ENCODE measurements around the gene ZNF324B. TPM values are rescaled to one million over a fixed set of nuclear protein-coding genes. Genes with fewer than 3 reads are reported as not detected.
"Not testable (repeated sequence)": the region's sequence is repeated elsewhere in the genome, so short reads cannot be mapped to it uniquely, and the experiment has no call there.

Gene ZNF324B
- total and polyA plus RNA-seq, 2 donors = 3.1 to 4.6 TPM

DNA sequence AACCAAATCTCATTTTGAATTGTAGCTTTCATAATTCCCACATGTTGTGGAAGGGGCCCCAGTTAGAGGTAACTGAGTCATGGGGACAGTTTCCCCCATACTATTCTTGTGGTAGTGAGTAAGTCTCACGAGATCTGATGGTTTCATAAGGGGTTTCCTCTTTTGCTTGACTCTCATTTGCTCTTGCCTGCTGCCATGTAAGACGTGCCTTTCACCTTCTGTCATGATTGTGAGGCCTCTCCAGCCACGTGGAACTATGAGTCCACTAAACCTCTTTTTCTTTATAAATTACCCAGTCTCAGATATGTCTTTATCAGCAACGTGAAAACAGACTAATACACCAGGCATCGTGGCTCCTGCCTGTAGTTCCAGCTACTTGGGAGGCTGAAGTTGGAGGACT, 1.4 kb upstream of the ZNF324B start:
- DNase-seq (ENCODE audit: low read depth in 6 of 9, low spot score in 9 of 9); H3K27me3 ChIP-seq (ENCODE audit: control insufficient read depth in 2 of 2, insufficient read depth in 1 of 2, low read length in 1 of 2); H3K27ac ChIP-seq (ENCODE audit: low read depth in 1 of 2, low read length in 1 of 2); H3K4me3 ChIP-seq (ENCODE audit: low read length in 2 of 2); H3K4me1 ChIP-seq (ENCODE audit: control insufficient read depth in 2 of 2, insufficient read depth in 2 of 2, low read length in 2 of 2): not testable (repeated sequence)
- WGBS = 63% methylated on average over 5 of the region's 5 CpGs
- H3K9me3 ChIP-seq (ENCODE audit: control insufficient read depth in 2 of 2, insufficient read depth in 1 of 2, low read length in 1 of 2) = peaks cover 4 to 12% of the 10 kb centered on the region in 2 donors
- peaks cover 4 to 15% of the 10 kb centered on the region in 2 donors for H3K36me3 ChIP-seq (ENCODE audit: control insufficient read depth in 2 of 2, insufficient read depth in 2 of 2, low read length in 1 of 2)

DNA sequence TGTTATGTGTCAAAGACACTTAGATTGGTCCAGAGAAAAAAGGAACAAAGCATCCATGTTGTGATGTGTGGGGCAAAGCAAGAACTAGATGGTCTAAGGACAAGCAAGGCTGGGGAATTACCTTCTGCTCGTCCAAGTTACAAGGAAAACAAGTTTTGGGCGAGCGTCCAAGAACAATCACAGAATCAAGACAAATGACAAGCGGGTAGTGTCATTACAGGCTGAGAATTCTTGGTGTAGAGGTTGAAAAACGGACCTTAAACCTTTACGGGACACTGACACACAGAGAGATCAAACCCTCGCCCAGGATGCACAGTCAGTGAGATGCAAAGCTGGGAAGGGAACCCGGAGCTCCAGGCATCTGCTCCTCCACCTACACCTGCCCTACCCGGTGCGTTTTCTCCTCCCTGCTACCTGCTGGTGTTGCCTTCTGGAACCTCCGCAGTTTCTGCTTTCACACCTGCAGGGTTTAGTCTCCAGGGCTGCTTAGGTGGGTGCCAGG, 515 bp upstream of the ZNF324B start:
- peak overlapping the region in 1 of 2 donors; percentile 57 for H3K27ac ChIP-seq (ENCODE audit: low read depth in 1 of 2, low read length in 1 of 2)
- DNase-seq (ENCODE audit: low read depth in 6 of 9, low spot score in 9 of 9) = peak in 1 of 9 donors; percentile 26
- peaks cover 4 to 22% of the 10 kb centered on the region in 2 donors for H3K36me3 ChIP-seq (ENCODE audit: control insufficient read depth in 2 of 2, insufficient read depth in 2 of 2, low read length in 1 of 2)
- peaks cover 4 to 12% of the 10 kb centered on the region in 2 donors for H3K9me3 ChIP-seq (ENCODE audit: control insufficient read depth in 2 of 2, insufficient read depth in 1 of 2, low read length in 1 of 2)
- H3K27me3 ChIP-seq (ENCODE audit: control insufficient read depth in 2 of 2, insufficient read depth in 1 of 2, low read length in 1 of 2) = peaks cover 5 to 6% of the 10 kb centered on the region in 2 donors
- peaks cover 0 to 6% of the 10 kb centered on the region in 2 donors for H3K4me1 ChIP-seq (ENCODE audit: control insufficient read depth in 2 of 2, insufficient read depth in 2 of 2, low read length in 2 of 2)
- WGBS = 14% methylated on average over 11 of the region's 11 CpGs
- H3K4me3 ChIP-seq (ENCODE audit: low read length in 2 of 2) = peak overlapping the region; percentile 53 to 92

DNA sequence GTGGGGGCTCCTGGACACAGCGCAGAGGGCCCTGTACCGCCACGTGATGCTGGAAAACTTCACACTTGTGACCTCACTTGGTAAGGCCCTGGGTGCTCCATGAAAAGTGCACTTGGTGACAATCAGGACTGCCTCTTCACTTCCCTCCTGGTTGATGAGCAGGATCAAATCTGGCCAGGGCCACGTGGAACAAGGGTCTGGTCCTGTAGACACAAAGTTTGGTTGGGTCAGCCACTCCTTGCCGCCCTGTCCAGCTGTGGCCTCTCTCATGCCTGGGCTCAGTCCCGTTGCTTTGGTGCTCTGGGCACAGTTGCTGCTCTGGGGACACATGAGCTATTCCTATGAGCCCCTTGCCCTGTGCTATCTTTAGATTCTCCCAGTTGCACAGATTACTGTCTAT, 2.3 kb downstream of the ZNF324B start:
- H3K9me3 ChIP-seq (ENCODE audit: control insufficient read depth in 2 of 2, insufficient read depth in 1 of 2, low read length in 1 of 2) = peaks cover 4 to 7% of the 10 kb centered on the region in 2 donors
- no peak overlapping the region for H3K4me3 ChIP-seq (ENCODE audit: low read length in 2 of 2)
- H3K27ac ChIP-seq (ENCODE audit: low read depth in 1 of 2, low read length in 1 of 2) = no peak overlapping the region
- H3K27me3 ChIP-seq (ENCODE audit: control insufficient read depth in 2 of 2, insufficient read depth in 1 of 2, low read length in 1 of 2) = peaks cover 5 to 6% of the 10 kb centered on the region in 2 donors
- H3K36me3 ChIP-seq (ENCODE audit: control insufficient read depth in 2 of 2, insufficient read depth in 2 of 2, low read length in 1 of 2) = peaks cover 6 to 33% of the 10 kb centered on the region in 2 donors
- no peak for DNase-seq (ENCODE audit: low read depth in 6 of 9, low spot score in 9 of 9)
- 98% methylated on average over 6 of the region's 6 CpGs for WGBS
- peaks cover 0 to 6% of the 10 kb centered on the region in 2 donors for H3K4me1 ChIP-seq (ENCODE audit: control insufficient read depth in 2 of 2, insufficient read depth in 2 of 2, low read length in 2 of 2)

DNA sequence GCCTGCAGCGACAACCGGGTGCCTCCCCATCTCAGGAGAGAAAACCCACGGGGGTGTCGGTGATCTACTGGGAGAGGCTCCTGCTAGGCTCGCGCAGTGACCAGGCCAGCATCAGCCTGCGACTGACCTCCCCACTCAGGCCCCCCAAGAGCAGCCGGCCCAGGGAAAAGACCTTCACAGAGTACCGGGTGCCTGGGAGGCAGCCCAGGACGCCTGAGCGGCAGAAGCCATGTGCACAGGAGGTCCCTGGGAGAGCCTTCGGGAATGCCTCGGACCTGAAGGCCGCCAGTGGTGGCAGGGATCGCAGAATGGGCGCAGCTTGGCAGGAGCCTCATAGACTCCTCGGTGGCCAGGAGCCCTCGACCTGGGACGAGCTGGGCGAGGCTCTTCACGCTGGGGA, 3.9 kb downstream of the ZNF324B start:
- H3K4me3 ChIP-seq (ENCODE audit: low read length in 2 of 2) = no peak overlapping the region
- no peak overlapping the region for H3K27ac ChIP-seq (ENCODE audit: low read depth in 1 of 2, low read length in 1 of 2)
- peaks cover 0 to 6% of the 10 kb centered on the region in 2 donors for H3K4me1 ChIP-seq (ENCODE audit: control insufficient read depth in 2 of 2, insufficient read depth in 2 of 2, low read length in 2 of 2)
- WGBS = 97% methylated on average over 20 of the region's 21 CpGs
- H3K36me3 ChIP-seq (ENCODE audit: control insufficient read depth in 2 of 2, insufficient read depth in 2 of 2, low read length in 1 of 2) = peaks cover 6 to 33% of the 10 kb centered on the region in 2 donors
- H3K9me3 ChIP-seq (ENCODE audit: control insufficient read depth in 2 of 2, insufficient read depth in 1 of 2, low read length in 1 of 2) = no peaks in the 10 kb centered on the region
- no peak for DNase-seq (ENCODE audit: low read depth in 6 of 9, low spot score in 9 of 9)
- peaks cover 5 to 6% of the 10 kb centered on the region in 2 donors for H3K27me3 ChIP-seq (ENCODE audit: control insufficient read depth in 2 of 2, insufficient read depth in 1 of 2, low read length in 1 of 2)

DNA sequence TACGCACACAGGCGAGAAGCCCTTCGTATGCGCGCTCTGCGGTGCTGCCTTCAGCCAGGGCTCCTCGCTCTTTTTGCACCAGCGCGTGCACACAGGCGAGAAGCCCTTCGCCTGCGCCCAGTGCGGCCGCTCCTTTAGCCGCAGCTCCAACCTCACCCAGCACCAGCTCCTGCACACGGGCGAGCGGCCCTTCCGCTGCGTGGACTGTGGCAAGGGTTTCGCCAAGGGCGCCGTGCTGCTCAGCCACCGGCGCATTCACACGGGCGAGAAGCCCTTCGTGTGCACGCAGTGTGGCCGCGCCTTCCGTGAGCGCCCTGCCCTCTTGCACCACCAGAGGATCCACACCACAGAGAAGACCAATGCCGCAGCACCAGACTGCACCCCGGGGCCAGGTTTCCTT, 4.7 kb downstream of the ZNF324B start:
- Histone ChIP-seq H3K9me3 (ENCODE audit: control insufficient read depth in 2 of 2, insufficient read depth in 1 of 2, low read length in 1 of 2) (no peaks in the 10 kb centered on the region), H3K4me1 (ENCODE audit: control insufficient read depth in 2 of 2, insufficient read depth in 2 of 2, low read length in 2 of 2) (peaks cover 0 to 1% of the 10 kb centered on the region in 2 donors), H3K27me3 (ENCODE audit: control insufficient read depth in 2 of 2, insufficient read depth in 1 of 2, low read length in 1 of 2) (peaks cover under 1 to 2% of the 10 kb centered on the region in 2 donors), H3K4me3 (ENCODE audit: low read length in 2 of 2) (no peak overlapping the region), H3K27ac (ENCODE audit: low read depth in 1 of 2, low read length in 1 of 2) (no peak overlapping the region), H3K36me3 (ENCODE audit: control insufficient read depth in 2 of 2, insufficient read depth in 2 of 2, low read length in 1 of 2) (peaks cover 6 to 33% of the 10 kb centered on the region in 2 donors)
- no peak for DNase-seq (ENCODE audit: low read depth in 6 of 9, low spot score in 9 of 9)
- 97% methylated on average over 35 of the region's 35 CpGs for WGBS

DNA sequence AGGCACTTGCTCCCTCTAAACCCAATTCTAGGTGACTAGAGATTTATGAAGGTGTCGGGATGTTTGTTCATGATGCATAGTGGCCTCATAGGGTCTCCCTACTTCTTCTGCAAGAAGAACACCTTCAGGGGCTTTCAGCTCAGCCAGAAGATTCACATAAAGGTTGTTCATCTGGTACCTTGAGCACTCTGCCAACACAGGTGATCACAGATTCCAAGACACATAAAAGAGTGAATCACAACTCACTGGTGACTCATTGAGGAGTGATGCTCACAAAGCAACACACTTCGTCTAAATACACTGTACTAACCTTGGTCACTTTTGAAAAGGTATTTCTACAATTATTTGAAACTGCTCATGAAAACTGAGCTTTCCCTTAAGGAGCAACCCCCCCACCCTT, 8.6 kb downstream of the ZNF324B start:
- Histone ChIP-seq H3K27me3 (ENCODE audit: control insufficient read depth in 2 of 2, insufficient read depth in 1 of 2, low read length in 1 of 2) (no peaks in the 10 kb centered on the region), H3K4me3 (ENCODE audit: low read length in 2 of 2) (no peak overlapping the region), H3K9me3 (ENCODE audit: control insufficient read depth in 2 of 2, insufficient read depth in 1 of 2, low read length in 1 of 2) (no peaks in the 10 kb centered on the region), H3K36me3 (ENCODE audit: control insufficient read depth in 2 of 2, insufficient read depth in 2 of 2, low read length in 1 of 2) (peaks cover 2 to 17% of the 10 kb centered on the region in 2 donors), H3K27ac (ENCODE audit: low read depth in 1 of 2, low read length in 1 of 2) (no peak overlapping the region), H3K4me1 (ENCODE audit: control insufficient read depth in 2 of 2, insufficient read depth in 2 of 2, low read length in 2 of 2) (no peaks in the 10 kb centered on the region)
- WGBS = 97% methylated on average over 2 of the region's 2 CpGs
- DNase-seq (ENCODE audit: low read depth in 6 of 9, low spot score in 9 of 9) = no peak

DNA sequence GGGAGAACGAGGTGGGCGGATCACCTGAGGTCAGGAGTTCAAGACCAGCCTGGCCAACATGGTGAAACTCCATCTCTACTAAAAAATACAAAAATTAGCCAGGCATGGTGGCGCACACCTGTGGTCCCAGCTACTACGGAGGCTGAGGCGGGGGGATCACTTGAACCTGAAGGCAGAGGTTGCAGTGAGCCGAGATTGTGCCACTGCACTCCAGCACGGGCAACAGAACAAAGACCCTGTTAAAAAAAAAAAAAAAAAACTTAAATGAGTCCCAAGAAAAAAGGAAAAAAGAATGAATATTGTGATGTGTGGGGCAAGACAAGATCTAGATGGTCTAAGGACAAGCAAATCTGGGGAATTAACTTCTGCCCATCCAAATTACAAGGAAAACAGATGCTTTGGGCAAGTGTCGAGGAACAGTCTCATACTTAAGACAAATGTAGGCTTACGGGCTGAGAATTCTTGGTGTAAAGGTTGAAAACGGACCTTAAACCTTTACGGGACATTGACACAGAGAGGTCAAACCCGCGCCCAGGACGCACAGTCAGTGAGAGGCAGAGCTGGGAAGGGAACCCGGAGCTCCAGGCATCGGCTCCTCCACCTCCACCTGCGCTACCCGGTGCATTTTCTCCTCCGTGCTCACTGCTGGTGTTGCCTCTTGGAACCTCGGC, 14.8 kb downstream of the ZNF324B start:
- H3K4me3 ChIP-seq (ENCODE audit: low read length in 2 of 2) = peak overlapping the region; percentile 61 to 89
- no peak for DNase-seq (ENCODE audit: low read depth in 6 of 9, low spot score in 9 of 9)
- no peak overlapping the region for H3K27ac ChIP-seq (ENCODE audit: low read depth in 1 of 2, low read length in 1 of 2)
- H3K9me3 ChIP-seq (ENCODE audit: control insufficient read depth in 2 of 2, insufficient read depth in 1 of 2, low read length in 1 of 2) = no peaks in the 10 kb centered on the region
- peaks cover 7 to 14% of the 10 kb centered on the region in 2 donors for H3K27me3 ChIP-seq (ENCODE audit: control insufficient read depth in 2 of 2, insufficient read depth in 1 of 2, low read length in 1 of 2)
- 41% methylated on average over 20 of the region's 20 CpGs for WGBS
- peaks cover 0 to 14% of the 10 kb centered on the region in 2 donors for H3K4me1 ChIP-seq (ENCODE audit: control insufficient read depth in 2 of 2, insufficient read depth in 2 of 2, low read length in 2 of 2)
- H3K36me3 ChIP-seq (ENCODE audit: control insufficient read depth in 2 of 2, insufficient read depth in 2 of 2, low read length in 1 of 2) = peaks cover 10 to 16% of the 10 kb centered on the region in 2 donors

DNA sequence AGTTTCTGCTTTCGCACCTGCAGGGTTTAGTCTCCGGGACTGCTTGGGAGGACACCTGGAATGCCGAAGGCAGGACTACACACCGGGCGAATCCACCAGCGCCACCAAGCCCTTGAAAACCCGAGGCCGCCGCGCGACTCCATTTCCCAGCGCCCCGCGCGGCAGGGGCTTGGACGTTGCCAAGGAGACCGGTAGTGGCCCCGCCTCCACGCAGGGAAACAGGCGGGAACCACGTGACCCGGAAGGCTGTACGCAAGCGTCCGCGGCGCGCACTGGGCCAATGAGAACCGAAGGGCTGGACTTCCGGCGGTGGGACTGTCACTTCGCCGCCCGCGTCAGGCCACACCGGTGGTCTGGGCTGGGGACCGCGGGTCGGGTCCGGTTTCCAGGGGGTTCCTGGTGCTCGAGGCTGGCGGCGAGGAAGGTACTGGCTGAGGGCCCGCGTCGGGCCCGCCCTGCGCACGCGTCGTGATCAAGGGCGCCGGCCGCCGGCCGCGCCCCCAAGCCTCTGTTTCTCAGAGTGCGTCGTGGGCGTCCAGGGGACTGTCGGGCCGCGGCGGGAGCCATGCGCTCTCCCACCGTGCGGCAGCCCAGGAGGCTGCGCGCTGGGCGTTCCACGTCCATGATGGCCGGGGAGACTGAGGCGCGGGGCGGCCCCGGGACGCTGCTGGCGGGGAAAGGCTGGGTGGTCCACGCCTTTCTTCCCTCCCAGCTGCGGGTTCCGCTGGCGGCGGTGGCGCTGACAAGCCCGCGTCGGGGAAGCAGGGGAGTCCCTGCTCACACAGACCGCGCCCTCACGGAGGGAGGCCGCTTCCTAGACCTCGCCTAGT, 15.6 kb downstream of the ZNF324B start, which contains the start of gene ZNF324:
ZNF324 (plus strand) TSS at position 321 of the 830 bp plus-strand sequence. CDS start 2,106 bp downstream, outside the sequence.
- peak within 1 kb of the TSS; percentile 61 to 89 for H3K4me3 ChIP-seq (ENCODE audit: low read length in 2 of 2)
- WGBS = under 1% methylated on average over 92 of the region's 92 CpGs
- peak within 1 kb of the TSS; percentile 24 to 53 for H3K27ac ChIP-seq (ENCODE audit: low read depth in 1 of 2, low read length in 1 of 2)
- peak; percentile 89 to 98 (median 94) for DNase-seq (ENCODE audit: low read depth in 6 of 9, low spot score in 9 of 9)
- peaks cover 0 to 14% of the 10 kb centered on the region in 2 donors for H3K4me1 ChIP-seq (ENCODE audit: control insufficient read depth in 2 of 2, insufficient read depth in 2 of 2, low read length in 2 of 2)
- peaks cover 14 to 23% of the 10 kb centered on the region in 2 donors for H3K36me3 ChIP-seq (ENCODE audit: control insufficient read depth in 2 of 2, insufficient read depth in 2 of 2, low read length in 1 of 2)
- no peaks in the 10 kb centered on the region for H3K9me3 ChIP-seq (ENCODE audit: control insufficient read depth in 2 of 2, insufficient read depth in 1 of 2, low read length in 1 of 2)
- H3K27me3 ChIP-seq (ENCODE audit: control insufficient read depth in 2 of 2, insufficient read depth in 1 of 2, low read length in 1 of 2) = peaks cover 7 to 14% of the 10 kb centered on the region in 2 donors
